Measurements from ENCODE around the gene GARRE1.
"Not testable (repeated sequence)": the region's sequence is repeated elsewhere in the genome, so short reads cannot be mapped to it uniquely, and the experiment has no call there.

Gene GARRE1

GRCh38 chr19:34231439-34231838 lies 22.9 kb upstream of the GARRE1 start:
- no peak for DNase-seq (ENCODE audit: low read depth)

- no peak for DNase-seq (ENCODE audit: low read depth)
Observed at GRCh38 chr19:34232566-34233481, 21.5 kb upstream of the GARRE1 start.

GRCh38 chr19:34235425-34235940 lies 18.9 kb upstream of the GARRE1 start:
- no peak for DNase-seq (ENCODE audit: low read depth)

- DNase-seq (ENCODE audit: low read depth) = no peak
Observed at GRCh38 chr19:34236035-34236987, 18.0 kb upstream of the GARRE1 start.

- DNase-seq (ENCODE audit: low read depth) = no peak
Observed at GRCh38 chr19:34237283-34237682, 17.1 kb upstream of the GARRE1 start.

- DNase-seq (ENCODE audit: low read depth) = no peak
Observed at GRCh38 chr19:34237939-34238338, 16.4 kb upstream of the GARRE1 start.

- DNase-seq (ENCODE audit: low read depth) = no peak
Observed at GRCh38 chr19:34241513-34242337, 12.6 kb upstream of the GARRE1 start.

- DNase-seq (ENCODE audit: low read depth) = not testable (repeated sequence)
Observed at GRCh38 chr19:34243138-34243875, 11.0 kb upstream of the GARRE1 start.

GRCh38 chr19:34243876-34244578 lies 10.3 kb upstream of the GARRE1 start:
- DNase-seq (ENCODE audit: low read depth) = no peak

- DNase-seq (ENCODE audit: low read depth) = no peak
Observed at GRCh38 chr19:34244611-34245299, 9.6 kb upstream of the GARRE1 start.

GRCh38 chr19:34246340-34246739 lies 8.0 kb upstream of the GARRE1 start:
- no peak for DNase-seq (ENCODE audit: low read depth)

GRCh38 chr19:34248941-34249340 lies 5.4 kb upstream of the GARRE1 start:
- no peak for DNase-seq (ENCODE audit: low read depth)

- not testable (repeated sequence) for DNase-seq (ENCODE audit: low read depth)
Observed at GRCh38 chr19:34253167-34253566, 1.2 kb upstream of the GARRE1 start.

GRCh38 chr19:34253681-34254045 lies 691 bp upstream of the GARRE1 start:
- DNase-seq (ENCODE audit: low read depth) = not testable (repeated sequence)

- no peak for DNase-seq (ENCODE audit: low read depth)
Observed at GRCh38 chr19:34254698-34255432, 511 bp downstream of the GARRE1 start.

- no peak for DNase-seq (ENCODE audit: low read depth)
Observed at GRCh38 chr19:34255546-34255945, 1.2 kb downstream of the GARRE1 start.

- no peak for DNase-seq (ENCODE audit: low read depth)
Observed at GRCh38 chr19:34256835-34257558, 2.6 kb downstream of the GARRE1 start.

GRCh38 chr19:34257559-34257924 lies 3.2 kb downstream of the GARRE1 start:
- DNase-seq (ENCODE audit: low read depth) = no peak

All from stimulated activated CD8-positive, alpha-beta memory T cell treated with anti-CD3 and anti-CD28 coated beads, Interleukin-12 subunit alpha, Interleukin-12 subunit beta, amount 100 ng/mL, for 1 hour (primary cell).